ENCODE results near the gene ZNF385B. TPM values are rescaled to one million over a fixed set of nuclear protein-coding genes. Genes with fewer than 3 reads are reported as not detected.

The ZNF385B gene
- total and polyA plus RNA-seq, 9 of the 15 experiments (the other 6 are each of a cell fraction or from before 2014, with no cell fraction given), result 0.50 TPM; not detected in 8

GRCh38 chr2:179758636-179759035 lies 102.8 kb downstream of the ZNF385B start (continued):
- TF ChIP-seq IRF1 (CRISPR knock-in tag; IDR thresholded peaks at IDR 0.05; ENCODE audit: borderline replicate concordance) (no peak), ETV1 (tag; conservative IDR thresholded peaks at IDR 0.05; ENCODE audit: low read depth) (no peak), SNIP1 (IDR thresholded peaks at IDR 0.05; ENCODE audit: low read depth) (no peak), ZNF174 (CRISPR knock-in tag; IDR thresholded peaks at IDR 0.05) (no peak), ZNF518B (CRISPR knock-in tag; IDR thresholded peaks at IDR 0.05) (no peak), HOMEZ (CRISPR knock-in tag; IDR thresholded peaks at IDR 0.05) (no peak)
